K562 (cell line): ENCODE data around the gene DOCK1. TPM values are rescaled to one million over a fixed set of nuclear protein-coding genes. Genes with fewer than 3 reads are reported as not detected.

Source experiments
- ATAC-seq: fragments of 200-7000 bp; cut with Tn5 transposase; 3 replicates; pipeline ENCODE4 v1.9.1; 2020; ENCODE audit warnings: moderate library complexity
- BruUV-seq: library from RNA; stranded (reverse); fragments of 400-500 nt; replicated peaks from 2 replicates; lab custom pipeline; 2021; lab: Mats Ljungman, UMichigan
- CTCF ChIA-PET: fragments of 300-600 bp; formaldehyde crosslinking; extraction: SDS; loops from one replicate; lab custom pipeline; 2021; ENCODE audit warnings: low intra/inter-chr PET ratio; lab: Yijun Ruan, JAX
- POLR2A ChIA-PET: fragments of 300-600, 350-650 bp; sonication (Branson Sonifier 250); formaldehyde crosslinking; extraction: SDS; loops from one replicate; lab custom pipeline; 2021; ENCODE audit warnings: antibody characterized with exemption, inconsistent platforms; lab: Yijun Ruan, JAX
- DNase-seq, 4 experiments: peaks; one replicate each; pipeline versions ENCODE4 v3.0.0 to v3.0.0-alpha.2; 2011 to 2018; ENCODE audit warnings: low spot score in 3 of 4, mixed read lengths in 3 of 4; ENCODE audit errors: extremely low read depth in 1 of 4
- FAIRE-seq: peaks from 2 replicates; lab custom pipeline; 2011; peaks lifted over from hg19 to GRCh38; lab: Jason Lieb, UNC
- H2AFZ ChIP-seq: 2 replicates; pipeline ENCODE4 v1.6.0; 2011; ENCODE audit warnings: low read depth, low read length, control low read depth, inconsistent platforms
- H3K27ac ChIP-seq: fragments of 200-600 bp; 3 replicates; pipeline ENCODE4 v1.8.0; 2011; ENCODE audit warnings: low read depth, mild to moderate bottlenecking, control low read depth, inconsistent platforms, low read length, moderate library complexity, mixed read lengths; ENCODE audit errors: extremely low read depth
- H3K27me3 ChIP-seq, 2 experiments: fragments of 300-600 bp in 1 of 2; 2 replicates in 1 of 2; 3 replicates in 1 of 2; pipeline versions ENCODE4 v1.6.0 to v1.8.0; 2011; ENCODE audit warnings: inconsistent platforms in 2 of 2, low read length in 2 of 2, mild to moderate bottlenecking in 1 of 2, mixed read lengths in 1 of 2, moderate library complexity in 1 of 2; ENCODE audit not compliant: control insufficient read depth in 2 of 2, insufficient read depth in 2 of 2
- H3K36me3 ChIP-seq: fragments of 300-600 bp; 3 replicates; pipeline ENCODE4 v1.8.0; 2011; ENCODE audit warnings: mild to moderate bottlenecking, low read length, inconsistent platforms; ENCODE audit not compliant: control insufficient read depth, insufficient read depth
- H3K4me1 ChIP-seq, 2 experiments: fragments of 200-600 bp in 1 of 2; replicated peaks in 1 of 2; 2 replicates in 1 of 2; 3 replicates in 1 of 2; pipeline versions ENCODE4 v1.5.1 to v1.8.0; 2011; ENCODE audit warnings: inconsistent platforms in 2 of 2, low read length in 2 of 2, mild to moderate bottlenecking in 1 of 2, mixed read lengths in 1 of 2, moderate library complexity in 1 of 2; ENCODE audit not compliant: control insufficient read depth in 2 of 2, insufficient read depth in 2 of 2
- H3K4me2 ChIP-seq: 2 replicates; pipeline ENCODE4 v1.6.1; 2011; ENCODE audit warnings: low read length, control low read depth, inconsistent platforms, mixed read lengths; ENCODE audit not compliant: insufficient read depth
- H3K4me3 ChIP-seq: fragments of 200-600 bp; sonication (generic), shearing (Covaris generic); 2 replicates; pipeline ENCODE4 v1.5.1; 2016; ENCODE audit warnings: control low read depth, inconsistent platforms
- H3K79me2 ChIP-seq: fragments of 200-600 bp; 3 replicates; pipeline ENCODE4 v1.8.0; 2011; ENCODE audit warnings: low read length, inconsistent platforms; ENCODE audit not compliant: control insufficient read depth, insufficient read depth
- H3K9ac ChIP-seq, 2 experiments: 2 replicates each; pipeline versions ENCODE4 v1.6.0 to v1.6.1; 2011; ENCODE audit warnings: low read depth in 2 of 2, low read length in 2 of 2, control low read depth in 1 of 2, inconsistent platforms in 1 of 2, mild to moderate bottlenecking in 1 of 2, mixed read lengths in 1 of 2; ENCODE audit not compliant: insufficient read depth in 1 of 2
- H3K9me1 ChIP-seq: one replicate; pipeline ENCODE4 v1.6.0; 2011; ENCODE audit warnings: inconsistent platforms, mild to moderate bottlenecking, low read length, moderate library complexity; ENCODE audit not compliant: control insufficient read depth, insufficient read depth
- H3K9me3 ChIP-seq: replicated peaks from 2 replicates; pipeline ENCODE4 v1.5.1; 2011; ENCODE audit warnings: low read depth, low read length, inconsistent platforms; ENCODE audit not compliant: control insufficient read depth, insufficient read depth
- H4K20me1 ChIP-seq: replicated peaks from 2 replicates; pipeline ENCODE4 v1.6.1; 2011; ENCODE audit warnings: low read length, inconsistent platforms, mixed read lengths; ENCODE audit not compliant: control insufficient read depth, insufficient read depth
- MCM3 ChIP-seq: fragments of 450-650 bp; IDR thresholded peaks from 2 replicates; pipeline ENCODE4 v1.6.1; 2016
- SRSF3 ChIP-seq: fragments of 200-400 bp; formaldehyde crosslinking; IDR thresholded peaks from 2 replicates; pipeline ENCODE4 v1.6.1; 2016; ENCODE audit warnings: mild to moderate bottlenecking, low read length, moderate library complexity; ENCODE audit not compliant: insufficient read depth
- ZFP30 ChIP-seq: fragments of 250-450 bp; sonication (Bioruptor Pico); IDR thresholded peaks from 2 replicates; pipeline ENCODE4 v1.8.0; 2022; ENCODE audit warnings: moderate library complexity, mild to moderate bottlenecking, inconsistent platforms, borderline replicate concordance
- WGBS: fragments of 100-300 bp; shearing (Covaris generic); methylation state at CpG from one replicate; pipeline ENCODE4 v1.1.6; 2016; ENCODE audit warnings: low coverage, mixed read lengths; ENCODE audit not compliant: insufficient coverage; ENCODE audit errors: missing lambda C conversion rate; 5-methylcytosine and 5-hydroxymethylcytosine counted together
- in situ Hi-C: fragments of 300-500 bp; cut with MboI; formaldehyde crosslinking; loops from 4 replicates; pipeline ENCODE4 v1.15.0; 2018; ENCODE audit warnings: inconsistent platforms, mixed read lengths
- intact Hi-C: fragments of 100-400 bp; cut with micrococcal nuclease; formaldehyde crosslinking; loops from 2 replicates; pipeline ENCODE4 v1.14.2; 2022
- polyA plus RNA-seq, 8 experiments: library from polyadenylated mRNA; depleted of rRNA in 4 of 8; stranded (reverse) in 5 of 8; unstranded in 3 of 8; fragments of >200 nt; fragmentation: Nextera tagmentation in 2 of 8; fragmentation: Illumina TruSeq in 1 of 8; extraction: Ambion mirVana in 2 of 8; extraction: Trizol in 1 of 8; gene quantifications; 2 replicates each; pipeline versions ENCODE4 v1.2.1 to v1.2.3, GENCODE V29; 2011 to 2014; ENCODE audit warnings: inconsistent platforms in 1 of 8, missing spikeins in 1 of 8
- total RNA-seq, 7 experiments: library from RNA; depleted of rRNA in 6 of 7; stranded (reverse); fragments of >200 nt in 6 of 7; fragmentation: Illumina TruSeq in 2 of 7; extraction: Trizol in 2 of 7; gene quantifications; 2 replicates each; pipeline versions ENCODE4 v1.2.1 to v1.2.3, GENCODE V29; 2011 to 2021; ENCODE audit warnings: low replicate concordance in 1 of 7
- TF ChIP-seq, protein P1 (sequence below): fragments of 450-650 bp; IDR thresholded peaks from 2 replicates; pipeline ENCODE4 v1.6.1; 2016; ENCODE audit warnings: mild to moderate bottlenecking, moderate library complexity
- TF ChIP-seq, protein P2 (sequence below): IDR thresholded peaks from 2 replicates; pipeline ENCODE4 v1.6.1; 2011; ENCODE audit warnings: borderline replicate concordance, low read depth, mild to moderate bottlenecking, moderate library complexity, low read length; ENCODE audit not compliant: insufficient read depth, poor library complexity, severe bottlenecking
- TF ChIP-seq, protein P3 (sequence below), 2 experiments: fragments of 200-800 bp in 1 of 2; sonication (Bioruptor generic) in 1 of 2; sonication (generic) in 1 of 2; formaldehyde crosslinking in 1 of 2; IDR thresholded peaks in 1 of 2; conservative IDR thresholded peaks in 1 of 2; 2 replicates each; pipeline versions ENCODE4 v1.5.0 to v1.6.1; 2016 to 2020; ENCODE audit warnings: missing compliant biosample characterization in 1 of 2, missing genetic modification characterization in 1 of 2, missing genetic modification reagents in 1 of 2

The DOCK1 gene
- total and polyA plus RNA-seq, 9 of the 15 experiments (the other 6 are each of a cell fraction or from before 2014, with no cell fraction given): 0.31 TPM; not detected in 8

DNA sequence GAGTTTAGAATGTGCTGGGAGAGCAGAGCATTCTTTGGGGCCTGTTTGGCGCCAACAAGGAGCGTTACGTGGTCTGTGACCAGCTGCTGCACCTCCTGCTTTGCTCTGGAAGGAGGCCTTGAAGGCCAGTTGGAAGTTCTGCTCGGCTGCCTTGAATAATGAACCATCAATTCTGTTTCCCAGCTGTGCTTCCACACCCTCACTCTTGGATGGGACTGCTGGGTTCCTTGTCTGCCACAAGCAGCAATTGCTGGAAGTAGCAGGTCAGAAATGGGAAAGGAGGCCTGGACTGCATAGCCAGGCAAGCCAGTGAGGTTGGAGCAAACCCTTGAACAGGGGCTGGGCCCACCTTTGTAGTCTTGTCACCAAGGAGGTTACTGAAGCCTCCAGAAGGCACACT, 377.8 kb downstream of the DOCK1 start:
- no peak overlapping the region for H2AFZ ChIP-seq
- no peak overlapping the region for H3K27ac ChIP-seq
- no peaks in the 10 kb centered on the region for H3K4me1 ChIP-seq
- no peaks in the 10 kb centered on the region for H4K20me1 ChIP-seq
- in situ Hi-C loops (no loop called here), intact Hi-C loops (no loop called here)
- no peak overlapping the region for H3K4me3 ChIP-seq
- no peaks in the 10 kb centered on the region for H3K9me1 ChIP-seq
- CTCF ChIA-PET: no interaction called here
- H3K27me3 ChIP-seq: no peaks in the 10 kb centered on the region
- no peak overlapping the region for H3K4me2 ChIP-seq
- WGBS: 0% methylated on average over 3 of the region's 4 CpGs
- no TSS peak for BruUV-seq
- FAIRE-seq: no peak
- no peak for ATAC-seq
- POLR2A ChIA-PET: no interaction called here
- DNase-seq: no peak
- H3K9me3 ChIP-seq: no peaks in the 10 kb centered on the region
- no peak overlapping the region for H3K9ac ChIP-seq
- H3K79me2 ChIP-seq: no peaks in the 10 kb centered on the region
- H3K36me3 ChIP-seq: no peaks in the 10 kb centered on the region
- TF ChIP-seq, protein P1, sequence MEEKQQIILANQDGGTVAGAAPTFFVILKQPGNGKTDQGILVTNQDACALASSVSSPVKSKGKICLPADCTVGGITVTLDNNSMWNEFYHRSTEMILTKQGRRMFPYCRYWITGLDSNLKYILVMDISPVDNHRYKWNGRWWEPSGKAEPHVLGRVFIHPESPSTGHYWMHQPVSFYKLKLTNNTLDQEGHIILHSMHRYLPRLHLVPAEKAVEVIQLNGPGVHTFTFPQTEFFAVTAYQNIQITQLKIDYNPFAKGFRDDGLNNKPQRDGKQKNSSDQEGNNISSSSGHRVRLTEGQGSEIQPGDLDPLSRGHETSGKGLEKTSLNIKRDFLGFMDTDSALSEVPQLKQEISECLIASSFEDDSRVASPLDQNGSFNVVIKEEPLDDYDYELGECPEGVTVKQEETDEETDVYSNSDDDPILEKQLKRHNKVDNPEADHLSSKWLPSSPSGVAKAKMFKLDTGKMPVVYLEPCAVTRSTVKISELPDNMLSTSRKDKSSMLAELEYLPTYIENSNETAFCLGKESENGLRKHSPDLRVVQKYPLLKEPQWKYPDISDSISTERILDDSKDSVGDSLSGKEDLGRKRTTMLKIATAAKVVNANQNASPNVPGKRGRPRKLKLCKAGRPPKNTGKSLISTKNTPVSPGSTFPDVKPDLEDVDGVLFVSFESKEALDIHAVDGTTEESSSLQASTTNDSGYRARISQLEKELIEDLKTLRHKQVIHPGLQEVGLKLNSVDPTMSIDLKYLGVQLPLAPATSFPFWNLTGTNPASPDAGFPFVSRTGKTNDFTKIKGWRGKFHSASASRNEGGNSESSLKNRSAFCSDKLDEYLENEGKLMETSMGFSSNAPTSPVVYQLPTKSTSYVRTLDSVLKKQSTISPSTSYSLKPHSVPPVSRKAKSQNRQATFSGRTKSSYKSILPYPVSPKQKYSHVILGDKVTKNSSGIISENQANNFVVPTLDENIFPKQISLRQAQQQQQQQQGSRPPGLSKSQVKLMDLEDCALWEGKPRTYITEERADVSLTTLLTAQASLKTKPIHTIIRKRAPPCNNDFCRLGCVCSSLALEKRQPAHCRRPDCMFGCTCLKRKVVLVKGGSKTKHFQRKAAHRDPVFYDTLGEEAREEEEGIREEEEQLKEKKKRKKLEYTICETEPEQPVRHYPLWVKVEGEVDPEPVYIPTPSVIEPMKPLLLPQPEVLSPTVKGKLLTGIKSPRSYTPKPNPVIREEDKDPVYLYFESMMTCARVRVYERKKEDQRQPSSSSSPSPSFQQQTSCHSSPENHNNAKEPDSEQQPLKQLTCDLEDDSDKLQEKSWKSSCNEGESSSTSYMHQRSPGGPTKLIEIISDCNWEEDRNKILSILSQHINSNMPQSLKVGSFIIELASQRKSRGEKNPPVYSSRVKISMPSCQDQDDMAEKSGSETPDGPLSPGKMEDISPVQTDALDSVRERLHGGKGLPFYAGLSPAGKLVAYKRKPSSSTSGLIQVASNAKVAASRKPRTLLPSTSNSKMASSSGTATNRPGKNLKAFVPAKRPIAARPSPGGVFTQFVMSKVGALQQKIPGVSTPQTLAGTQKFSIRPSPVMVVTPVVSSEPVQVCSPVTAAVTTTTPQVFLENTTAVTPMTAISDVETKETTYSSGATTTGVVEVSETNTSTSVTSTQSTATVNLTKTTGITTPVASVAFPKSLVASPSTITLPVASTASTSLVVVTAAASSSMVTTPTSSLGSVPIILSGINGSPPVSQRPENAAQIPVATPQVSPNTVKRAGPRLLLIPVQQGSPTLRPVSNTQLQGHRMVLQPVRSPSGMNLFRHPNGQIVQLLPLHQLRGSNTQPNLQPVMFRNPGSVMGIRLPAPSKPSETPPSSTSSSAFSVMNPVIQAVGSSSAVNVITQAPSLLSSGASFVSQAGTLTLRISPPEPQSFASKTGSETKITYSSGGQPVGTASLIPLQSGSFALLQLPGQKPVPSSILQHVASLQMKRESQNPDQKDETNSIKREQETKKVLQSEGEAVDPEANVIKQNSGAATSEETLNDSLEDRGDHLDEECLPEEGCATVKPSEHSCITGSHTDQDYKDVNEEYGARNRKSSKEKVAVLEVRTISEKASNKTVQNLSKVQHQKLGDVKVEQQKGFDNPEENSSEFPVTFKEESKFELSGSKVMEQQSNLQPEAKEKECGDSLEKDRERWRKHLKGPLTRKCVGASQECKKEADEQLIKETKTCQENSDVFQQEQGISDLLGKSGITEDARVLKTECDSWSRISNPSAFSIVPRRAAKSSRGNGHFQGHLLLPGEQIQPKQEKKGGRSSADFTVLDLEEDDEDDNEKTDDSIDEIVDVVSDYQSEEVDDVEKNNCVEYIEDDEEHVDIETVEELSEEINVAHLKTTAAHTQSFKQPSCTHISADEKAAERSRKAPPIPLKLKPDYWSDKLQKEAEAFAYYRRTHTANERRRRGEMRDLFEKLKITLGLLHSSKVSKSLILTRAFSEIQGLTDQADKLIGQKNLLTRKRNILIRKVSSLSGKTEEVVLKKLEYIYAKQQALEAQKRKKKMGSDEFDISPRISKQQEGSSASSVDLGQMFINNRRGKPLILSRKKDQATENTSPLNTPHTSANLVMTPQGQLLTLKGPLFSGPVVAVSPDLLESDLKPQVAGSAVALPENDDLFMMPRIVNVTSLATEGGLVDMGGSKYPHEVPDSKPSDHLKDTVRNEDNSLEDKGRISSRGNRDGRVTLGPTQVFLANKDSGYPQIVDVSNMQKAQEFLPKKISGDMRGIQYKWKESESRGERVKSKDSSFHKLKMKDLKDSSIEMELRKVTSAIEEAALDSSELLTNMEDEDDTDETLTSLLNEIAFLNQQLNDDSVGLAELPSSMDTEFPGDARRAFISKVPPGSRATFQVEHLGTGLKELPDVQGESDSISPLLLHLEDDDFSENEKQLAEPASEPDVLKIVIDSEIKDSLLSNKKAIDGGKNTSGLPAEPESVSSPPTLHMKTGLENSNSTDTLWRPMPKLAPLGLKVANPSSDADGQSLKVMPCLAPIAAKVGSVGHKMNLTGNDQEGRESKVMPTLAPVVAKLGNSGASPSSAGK: no peak
- TF ChIP-seq SRSF3 (no peak), ZFP30 (CRISPR knock-in tag) (no peak), MCM3 (no peak)
- TF ChIP-seq, protein P2, sequence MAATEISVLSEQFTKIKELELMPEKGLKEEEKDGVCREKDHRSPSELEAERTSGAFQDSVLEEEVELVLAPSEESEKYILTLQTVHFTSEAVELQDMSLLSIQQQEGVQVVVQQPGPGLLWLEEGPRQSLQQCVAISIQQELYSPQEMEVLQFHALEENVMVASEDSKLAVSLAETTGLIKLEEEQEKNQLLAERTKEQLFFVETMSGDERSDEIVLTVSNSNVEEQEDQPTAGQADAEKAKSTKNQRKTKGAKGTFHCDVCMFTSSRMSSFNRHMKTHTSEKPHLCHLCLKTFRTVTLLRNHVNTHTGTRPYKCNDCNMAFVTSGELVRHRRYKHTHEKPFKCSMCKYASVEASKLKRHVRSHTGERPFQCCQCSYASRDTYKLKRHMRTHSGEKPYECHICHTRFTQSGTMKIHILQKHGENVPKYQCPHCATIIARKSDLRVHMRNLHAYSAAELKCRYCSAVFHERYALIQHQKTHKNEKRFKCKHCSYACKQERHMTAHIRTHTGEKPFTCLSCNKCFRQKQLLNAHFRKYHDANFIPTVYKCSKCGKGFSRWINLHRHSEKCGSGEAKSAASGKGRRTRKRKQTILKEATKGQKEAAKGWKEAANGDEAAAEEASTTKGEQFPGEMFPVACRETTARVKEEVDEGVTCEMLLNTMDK: no peak
- TF ChIP-seq, protein P3, sequence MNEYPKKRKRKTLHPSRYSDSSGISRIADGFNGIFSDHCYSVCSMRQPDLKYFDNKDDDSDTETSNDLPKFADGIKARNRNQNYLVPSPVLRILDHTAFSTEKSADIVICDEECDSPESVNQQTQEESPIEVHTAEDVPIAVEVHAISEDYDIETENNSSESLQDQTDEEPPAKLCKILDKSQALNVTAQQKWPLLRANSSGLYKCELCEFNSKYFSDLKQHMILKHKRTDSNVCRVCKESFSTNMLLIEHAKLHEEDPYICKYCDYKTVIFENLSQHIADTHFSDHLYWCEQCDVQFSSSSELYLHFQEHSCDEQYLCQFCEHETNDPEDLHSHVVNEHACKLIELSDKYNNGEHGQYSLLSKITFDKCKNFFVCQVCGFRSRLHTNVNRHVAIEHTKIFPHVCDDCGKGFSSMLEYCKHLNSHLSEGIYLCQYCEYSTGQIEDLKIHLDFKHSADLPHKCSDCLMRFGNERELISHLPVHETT (CRISPR knock-in tag; conservative IDR thresholded peaks at IDR 0.05 in 1 of 2, IDR thresholded peaks at IDR 0.05 in 1 of 2): no peak
